ENCODE data around the gene CLDN3.
"Not testable (repeated sequence)": the region's sequence is repeated elsewhere in the genome, so short reads cannot be mapped to it uniquely, and the experiment has no call there.

GRCh38 chr7:73722182-73722581 lies 47.9 kb downstream of the CLDN3 start:
- TF ChIP-seq CTCF, POLR2A (IDR thresholded peaks at IDR 0.05): not testable (repeated sequence)

Measured in vagina (tissue), 2 donors.